GM12864 (cell line): Measurements from ENCODE around the gene CLASP1.
"Not testable (repeated sequence)": the region's sequence is repeated elsewhere in the genome, so short reads cannot be mapped to it uniquely, and the experiment has no call there.

Source experiments
- DNase-seq: peaks from one replicate; pipeline ENCODE4 v3.0.0-alpha.2; 2011; ENCODE audit warnings: low read depth
- H3K4me3 ChIP-seq: 2 replicates; pipeline ENCODE4 v1.5.1; 2011; ENCODE audit warnings: mild to moderate bottlenecking, low read depth, low read length, control low read depth
- CTCF ChIP-seq: IDR thresholded peaks from 2 replicates; pipeline ENCODE4 v1.5.1; 2011; ENCODE audit warnings: low read depth, mild to moderate bottlenecking, moderate library complexity, low read length, control low read depth, inconsistent platforms; ENCODE audit errors: missing control alignments

CLASP1 gene

GRCh38 chr2:121483021-121483420, 166.2 kb downstream of the CLASP1 start:
- no peak overlapping the region for H3K4me3 ChIP-seq
- no peak for TF ChIP-seq CTCF
- DNase-seq, result no peak

GRCh38 chr2:121480826-121481225, 168.4 kb downstream of the CLASP1 start:
- DNase-seq, result no peak
- TF ChIP-seq CTCF, result no peak
- H3K4me3 ChIP-seq, result no peak overlapping the region

- TF ChIP-seq CTCF, result peak; percentile 11
- no peak for DNase-seq
- no peak overlapping the region for H3K4me3 ChIP-seq
These were observed 169.3 kb downstream of the CLASP1 start for GRCh38 chr2:121479882-121480522.

- DNase-seq, result no peak
- no peak overlapping the region for H3K4me3 ChIP-seq
- no peak for TF ChIP-seq CTCF
These were observed 170.1 kb downstream of the CLASP1 start for GRCh38 chr2:121478996-121479745.

GRCh38 chr2:121478358-121478995, 170.8 kb downstream of the CLASP1 start:
- not testable (repeated sequence) for DNase-seq, H3K4me3 ChIP-seq

GRCh38 chr2:121476684-121477083, 172.6 kb downstream of the CLASP1 start:
- no peak for TF ChIP-seq CTCF
- no peak for DNase-seq
- H3K4me3 ChIP-seq, result no peak overlapping the region

- DNase-seq, result no peak
- TF ChIP-seq CTCF, result no peak
- no peak overlapping the region for H3K4me3 ChIP-seq
These were observed 173.3 kb downstream of the CLASP1 start for GRCh38 chr2:121475811-121476571.
